Measurements from ENCODE around the gene CELF5.
"Not testable (repeated sequence)": the region's sequence is repeated elsewhere in the genome, so short reads cannot be mapped to it uniquely, and the experiment has no call there.

The CELF5 gene

DNA sequence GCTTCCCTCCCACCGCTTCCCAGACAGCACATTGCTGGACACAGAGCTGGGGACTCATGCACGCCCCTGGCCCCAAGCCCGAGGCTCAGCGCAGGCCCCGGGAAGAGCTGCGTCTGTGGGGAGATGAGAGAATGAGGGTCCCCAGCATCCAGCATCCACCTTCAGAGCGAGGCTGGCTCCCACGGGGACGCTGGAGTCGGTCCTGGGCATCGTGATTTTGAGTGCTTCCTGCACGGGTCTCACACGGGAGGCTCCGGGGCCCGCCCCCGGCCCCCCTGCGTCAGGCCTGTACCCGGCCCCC is 34.0 kb upstream of the CELF5 start:
- DNase-seq (ENCODE audit: low read depth), result no peak

DNA sequence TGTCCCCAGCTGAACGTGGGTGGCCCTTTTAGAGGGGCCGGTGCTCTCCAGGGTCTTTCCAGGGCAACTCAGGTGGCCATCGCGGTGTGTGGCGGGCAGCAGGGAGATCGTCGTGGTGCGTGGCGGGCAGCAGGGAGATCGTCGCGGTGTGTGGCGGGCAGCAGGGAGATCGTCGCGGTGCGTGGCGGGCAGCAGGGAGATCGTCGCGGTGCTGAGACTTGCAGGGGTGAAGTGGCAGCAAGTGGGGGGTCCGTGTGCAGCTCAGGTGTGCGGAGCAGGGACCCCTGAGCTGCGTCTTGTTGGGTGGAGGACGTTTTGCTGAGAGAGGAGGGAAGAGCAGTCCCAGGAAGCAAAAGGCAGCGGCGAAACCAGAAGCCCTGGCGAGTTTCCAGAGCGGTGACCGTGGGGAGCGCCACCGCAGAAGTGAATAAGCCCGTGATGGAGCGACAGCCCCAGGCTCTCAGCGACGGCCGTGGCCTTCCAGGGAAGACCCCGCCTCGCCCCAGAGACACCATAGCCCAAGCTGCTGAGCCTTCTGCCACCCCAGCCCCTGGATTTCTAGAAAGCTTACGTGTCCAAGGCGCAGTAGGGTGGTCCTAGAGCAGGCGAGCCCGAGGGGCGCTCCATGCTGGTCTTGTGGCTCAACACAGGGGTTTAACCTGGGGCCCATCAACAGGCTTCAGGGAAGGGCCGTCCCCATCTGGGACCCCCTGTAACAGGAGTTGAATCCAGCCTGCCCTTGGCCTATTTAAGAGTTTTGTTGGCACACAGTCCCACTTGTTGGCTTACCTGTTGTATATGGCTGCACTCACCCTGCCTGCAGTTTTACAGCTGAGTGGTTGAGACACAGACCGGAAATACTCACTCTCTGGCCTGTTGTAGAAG is 33.3 kb upstream of the CELF5 start:
- no peak for DNase-seq (ENCODE audit: low read depth)

DNA sequence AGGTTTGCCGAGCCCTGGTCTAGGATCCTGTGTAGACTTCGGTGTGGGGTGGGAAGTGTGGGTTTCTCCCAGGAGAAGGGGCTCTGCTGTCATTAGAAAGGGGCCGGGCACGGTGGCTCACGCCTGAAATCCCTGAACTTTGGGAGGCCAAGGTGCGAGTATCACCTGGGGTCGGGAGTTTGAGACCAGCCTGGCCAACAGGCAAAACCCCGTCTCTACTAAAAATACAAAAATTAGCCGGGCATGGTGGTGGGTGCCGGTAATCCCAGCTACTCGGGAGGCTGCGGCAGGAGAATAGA is 32.7 kb upstream of the CELF5 start:
- DNase-seq (ENCODE audit: low read depth), result not testable (repeated sequence)

DNA sequence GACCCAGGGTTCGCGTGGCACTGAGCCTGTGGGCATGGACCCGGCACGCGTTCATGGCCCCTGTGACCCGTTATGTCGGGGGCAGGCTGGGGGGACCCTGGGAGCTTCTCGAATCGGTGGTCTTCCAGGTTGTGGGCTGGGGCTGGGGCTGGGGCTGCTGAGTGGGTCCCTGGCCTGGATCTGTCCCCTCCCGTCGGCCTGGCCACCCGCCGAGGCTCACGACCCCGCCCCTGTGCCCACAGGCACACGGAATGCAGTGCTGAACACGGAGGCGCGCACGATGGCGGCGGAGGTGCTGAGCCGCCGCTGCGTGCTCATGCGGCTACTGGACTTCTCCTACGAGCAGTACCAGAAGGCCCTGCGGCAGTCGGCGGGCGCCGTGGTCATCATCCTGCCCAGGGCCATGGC is 32.2 kb upstream of the CELF5 start:
- DNase-seq (ENCODE audit: low read depth), result no peak

DNA sequence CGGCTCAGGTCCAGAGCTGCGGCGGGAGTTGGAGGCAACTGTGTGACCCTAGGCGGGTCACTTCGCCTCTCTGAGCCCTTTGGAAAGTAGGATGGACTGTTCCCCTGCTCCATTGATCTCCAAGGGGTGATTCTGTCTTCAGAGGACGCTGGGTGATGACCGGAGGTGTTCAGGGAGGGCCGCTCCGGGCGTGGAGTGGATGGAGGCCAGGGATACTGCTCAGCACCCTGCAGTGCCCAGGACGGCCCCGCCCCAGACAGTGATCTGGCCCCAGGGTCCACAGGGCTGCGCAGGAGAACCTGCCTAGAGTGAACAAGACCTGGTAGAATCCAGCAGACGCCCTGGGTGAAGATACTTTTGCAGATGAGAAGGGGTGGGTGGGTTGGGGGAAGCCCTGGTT is 31.8 kb upstream of the CELF5 start:
- DNase-seq (ENCODE audit: low read depth), result no peak

DNA sequence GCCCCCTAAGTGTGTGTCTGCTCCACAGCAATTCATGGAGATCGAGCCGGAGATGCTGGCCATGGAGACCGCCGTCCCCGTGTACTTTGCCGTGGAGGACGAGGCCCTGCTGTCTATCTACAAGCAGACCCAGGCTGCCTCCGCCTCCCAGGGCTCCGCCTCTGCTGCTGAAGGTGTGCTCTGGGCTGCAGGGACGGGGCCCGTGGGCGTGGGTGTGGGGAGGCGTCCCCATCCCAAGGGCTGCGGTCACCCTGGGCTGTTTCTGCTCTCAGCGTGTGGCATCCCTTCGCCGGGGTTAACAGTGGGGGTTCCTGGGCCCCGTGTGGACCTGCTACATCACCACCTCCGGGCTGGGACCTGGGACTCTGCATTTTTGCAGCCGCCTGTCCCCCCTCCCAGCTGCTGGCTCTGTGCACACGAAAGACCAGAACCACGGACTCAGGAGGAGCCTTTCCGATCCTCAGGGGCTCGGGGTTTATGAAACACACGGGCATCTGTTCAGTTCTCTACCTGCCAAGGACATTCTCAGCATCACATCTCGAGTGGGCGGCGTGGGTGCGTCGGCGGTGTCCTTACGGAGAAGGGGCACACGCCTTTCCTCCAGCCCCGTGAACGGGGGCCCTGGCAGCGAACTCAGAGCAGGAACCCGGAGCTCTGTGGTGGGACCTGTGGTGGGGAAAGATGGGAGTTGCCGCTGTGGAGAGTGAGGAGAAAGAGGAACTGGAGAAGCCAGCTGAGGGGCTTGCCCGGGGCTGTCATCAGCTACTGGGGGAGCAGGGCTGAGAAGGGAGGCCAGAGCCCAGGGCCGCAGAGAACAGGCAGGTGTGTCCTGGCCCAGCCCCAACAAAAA is 31.0 kb upstream of the CELF5 start:
- DNase-seq (ENCODE audit: low read depth), result no peak

DNA sequence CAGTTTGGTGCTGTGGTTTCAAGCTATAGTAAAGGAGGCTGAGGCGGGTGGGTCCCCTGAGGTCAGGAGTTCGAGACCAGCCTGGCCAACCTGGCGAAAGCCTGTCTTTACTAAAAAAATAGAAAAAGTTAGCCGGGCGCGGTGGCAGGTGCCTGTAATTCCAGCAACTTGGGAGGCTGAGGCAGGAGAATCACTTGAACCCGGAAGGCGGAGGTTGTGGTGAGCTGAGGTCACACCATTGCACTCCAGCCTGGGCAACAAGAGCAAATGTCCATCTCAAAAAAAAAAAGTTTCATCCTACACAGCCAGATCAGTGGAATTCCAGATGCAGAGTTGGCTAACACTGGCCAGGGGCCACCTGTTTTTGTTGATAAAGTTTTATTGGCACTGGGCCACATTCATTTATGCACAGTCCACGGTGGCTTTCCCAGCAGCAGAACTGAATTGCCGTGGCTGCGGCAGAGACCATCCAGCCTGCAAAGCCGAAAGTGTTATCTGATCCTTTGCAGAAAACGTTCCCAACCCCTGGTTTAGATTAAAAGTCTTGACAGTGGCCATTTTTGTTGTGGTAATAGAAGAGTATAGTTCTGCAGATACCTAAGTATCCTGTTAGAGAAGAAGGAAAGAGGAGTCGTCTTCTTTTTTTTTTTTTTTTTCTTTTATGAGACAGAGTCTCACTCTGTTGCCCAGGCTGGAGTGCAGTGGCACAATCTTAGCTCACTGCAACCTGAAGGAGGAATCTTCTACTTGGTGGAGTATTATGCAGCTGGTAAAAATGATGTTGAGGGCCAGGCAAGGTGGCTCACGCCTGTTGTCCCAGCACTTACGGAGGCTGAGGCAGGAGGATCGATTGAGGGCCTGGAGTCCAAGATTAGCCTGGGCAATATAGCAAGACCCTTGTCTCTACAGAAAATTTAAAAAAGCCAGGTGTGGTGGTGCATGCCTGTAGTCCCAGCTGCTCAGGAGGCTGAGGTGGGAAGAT is 30.1 kb upstream of the CELF5 start:
- no peak for DNase-seq (ENCODE audit: low read depth)

DNA sequence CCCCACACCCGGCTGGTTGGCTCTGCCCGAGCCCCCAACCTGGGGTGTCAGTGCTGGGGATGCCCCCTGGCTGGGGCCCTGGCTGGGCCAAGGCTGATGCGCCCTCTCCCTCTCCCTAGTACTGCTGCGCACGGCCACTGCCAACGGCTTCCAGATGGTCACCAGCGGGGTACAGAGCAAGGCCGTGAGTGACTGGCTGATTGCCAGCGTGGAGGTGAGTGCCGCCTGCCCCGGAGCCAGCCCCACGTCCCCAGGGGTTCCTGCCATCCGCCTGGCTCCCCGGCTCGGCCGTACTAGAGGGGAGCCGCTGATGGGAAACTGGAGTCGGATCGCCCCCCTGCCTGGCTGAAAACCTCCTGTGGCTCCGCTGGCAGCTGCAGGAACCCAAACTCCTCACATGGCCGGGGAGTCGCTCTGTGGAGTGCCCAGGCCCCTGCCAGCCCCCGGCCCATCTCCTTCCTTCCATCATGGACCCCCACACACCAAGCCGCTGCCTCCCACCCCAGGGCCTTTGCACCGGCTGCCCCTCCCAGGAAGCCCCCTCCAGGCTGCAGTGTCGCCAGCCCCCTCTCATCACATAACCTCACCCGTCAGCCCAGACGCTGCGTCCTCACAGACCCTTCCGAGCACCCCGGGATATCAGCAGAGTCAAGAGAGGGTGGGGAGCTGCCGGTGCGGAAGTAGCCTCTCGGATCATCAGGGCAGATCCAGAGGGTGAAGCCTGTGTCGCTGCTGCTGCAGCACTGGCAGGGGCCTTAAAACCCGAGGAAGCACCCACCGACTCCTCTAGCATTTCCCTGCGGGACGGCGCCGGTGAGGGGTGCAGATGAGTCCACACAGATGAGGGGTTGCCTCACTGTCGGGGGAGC is 28.2 kb upstream of the CELF5 start:
- no peak for DNase-seq (ENCODE audit: low read depth)

DNA sequence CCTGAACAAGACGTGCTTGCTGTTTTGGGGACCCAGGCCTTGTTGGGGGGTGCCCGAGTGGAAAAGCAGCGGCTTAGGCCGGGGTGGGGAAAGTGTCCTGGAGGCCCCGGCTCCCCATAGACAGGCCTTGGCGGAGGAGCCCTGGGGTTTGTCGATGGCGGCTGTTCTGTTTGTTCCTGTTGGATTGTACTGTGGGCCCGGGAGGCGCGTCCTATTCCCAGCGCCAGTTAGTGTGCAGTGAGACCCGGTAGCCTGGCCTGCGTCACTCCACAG is 27.6 kb upstream of the CELF5 start:
- DNase-seq (ENCODE audit: low read depth), result no peak

DNA sequence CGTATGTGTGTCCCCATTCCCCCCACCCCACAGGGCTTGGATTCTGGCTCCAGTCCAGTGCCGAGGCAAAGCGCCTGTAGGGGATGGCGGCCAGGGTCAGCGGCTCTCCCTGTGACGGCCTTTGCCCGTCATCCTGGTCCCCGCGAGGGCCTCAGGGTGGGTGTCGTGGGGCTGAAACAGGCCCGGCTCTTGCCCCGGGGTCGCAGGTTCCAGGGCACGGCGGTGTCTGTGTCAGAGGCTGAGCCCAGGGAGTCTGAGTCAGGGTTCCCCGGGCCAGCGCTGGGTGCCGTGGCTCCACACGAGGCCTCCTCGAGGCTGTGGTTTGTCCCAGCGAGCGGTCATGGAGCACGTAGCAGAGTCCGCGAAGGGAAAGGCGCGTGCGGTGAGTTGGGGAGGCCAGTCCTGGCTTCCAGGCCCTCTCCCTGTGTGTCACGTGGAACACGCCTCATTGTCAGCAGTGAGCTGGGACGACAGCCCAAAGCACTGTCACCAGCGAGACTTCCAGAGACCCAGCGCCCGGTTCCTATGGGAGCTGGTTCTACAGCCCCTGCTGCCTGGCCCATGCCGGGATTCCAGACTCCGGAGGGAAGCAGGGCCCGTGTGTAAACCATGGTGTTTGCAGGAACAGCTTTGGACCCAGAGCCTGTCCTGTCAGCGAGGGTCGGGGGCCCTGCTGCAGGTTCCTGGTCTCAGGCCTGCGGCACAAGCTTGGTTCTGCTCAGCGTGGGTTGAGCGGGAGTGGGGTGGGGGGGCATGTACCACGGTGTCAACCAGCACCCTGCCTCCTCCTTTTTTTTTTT is 25.4 kb upstream of the CELF5 start:
- DNase-seq (ENCODE audit: low read depth), result no peak

DNA sequence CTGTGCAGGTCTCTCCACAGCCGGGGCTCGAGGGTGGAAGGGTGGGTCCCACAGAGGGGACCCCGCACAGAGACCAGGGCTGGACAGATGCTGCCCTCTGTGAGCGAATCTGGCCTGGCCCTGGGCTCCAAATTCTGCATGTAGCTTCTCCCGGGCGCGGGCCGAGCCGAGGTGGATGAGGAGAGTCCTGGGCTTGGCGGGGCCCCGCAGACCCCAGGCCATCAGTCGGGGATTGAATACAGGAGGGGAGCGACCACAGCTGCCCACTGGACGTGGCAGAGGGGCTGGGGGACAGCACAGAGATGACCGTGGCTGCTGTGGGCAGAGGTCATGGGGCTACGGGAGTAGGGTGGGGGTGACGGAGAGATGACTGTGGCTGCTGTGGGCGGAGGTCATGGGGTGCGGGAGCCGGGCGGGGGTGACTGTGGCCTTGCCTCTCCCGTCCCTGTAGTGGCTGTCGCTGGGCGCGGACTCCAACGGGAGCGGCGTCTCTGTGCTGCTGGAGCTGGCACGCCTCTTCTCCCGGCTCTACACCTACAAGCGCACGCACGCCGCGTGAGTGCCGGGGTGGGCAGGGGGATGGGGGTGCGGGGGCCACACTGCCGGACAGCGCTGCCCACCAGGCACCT is 23.3 kb upstream of the CELF5 start:
- no peak for DNase-seq (ENCODE audit: low read depth)

DNA sequence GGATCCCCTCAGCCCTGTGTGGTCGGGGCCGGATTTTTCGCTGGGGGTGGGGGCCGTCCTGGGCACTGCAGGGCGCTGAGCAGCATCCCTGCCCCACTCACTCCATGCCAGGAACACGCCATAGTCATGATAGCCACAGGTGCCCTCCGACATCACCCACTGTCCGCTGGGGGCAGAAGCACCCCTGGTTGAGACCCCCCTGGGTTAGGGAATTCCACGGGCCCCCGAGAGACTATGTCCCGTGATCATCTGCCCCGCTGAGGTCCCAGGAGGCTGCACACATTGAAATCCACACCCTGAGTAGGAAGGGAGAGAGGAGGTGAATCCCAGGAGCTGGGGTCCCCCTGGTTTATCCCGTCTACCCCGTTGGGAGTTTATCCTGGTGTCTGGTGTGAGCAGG is 22.6 kb upstream of the CELF5 start:
- DNase-seq (ENCODE audit: low read depth), result no peak

DNA sequence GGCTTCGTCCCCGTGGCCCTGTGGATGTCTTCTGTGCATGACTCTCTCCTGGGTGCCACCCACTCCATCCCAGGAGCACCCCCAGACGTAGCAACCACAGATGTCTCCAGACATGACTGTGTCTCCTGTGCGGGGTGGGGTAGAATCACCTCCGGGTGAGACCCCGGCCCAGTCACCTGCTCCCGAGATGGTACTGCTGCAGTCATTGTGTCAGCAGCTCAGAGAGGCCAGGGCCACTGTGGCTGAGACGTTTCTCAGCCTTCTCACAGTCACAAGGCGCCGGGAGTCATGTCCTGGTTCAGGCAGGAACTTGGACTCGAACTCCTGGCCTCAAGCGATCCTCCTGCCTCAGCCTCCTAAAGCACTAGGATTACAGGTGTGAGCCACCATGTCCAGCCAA is 22.1 kb upstream of the CELF5 start:
- no peak for DNase-seq (ENCODE audit: low read depth)

DNA sequence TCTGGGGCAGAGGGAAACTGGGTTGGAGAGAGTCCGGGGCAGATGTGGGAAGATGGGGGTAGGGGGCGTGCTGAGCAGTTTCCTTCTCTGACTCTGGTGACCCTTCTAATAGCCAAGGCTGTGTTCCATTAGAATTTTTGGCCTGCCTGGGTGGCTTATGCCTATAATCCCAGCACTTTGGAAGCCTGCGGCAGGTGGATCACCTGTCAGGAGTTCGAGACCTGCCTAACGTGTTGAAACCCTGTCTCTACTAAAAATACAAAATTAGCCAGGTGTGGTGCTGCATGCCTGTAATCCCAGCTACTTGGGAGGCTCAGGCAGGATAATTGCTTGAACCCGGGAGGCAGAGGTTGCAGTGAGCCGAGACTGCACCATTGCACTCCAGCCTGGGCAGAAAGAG is 21.6 kb upstream of the CELF5 start:
- not testable (repeated sequence) for DNase-seq (ENCODE audit: low read depth)

DNA sequence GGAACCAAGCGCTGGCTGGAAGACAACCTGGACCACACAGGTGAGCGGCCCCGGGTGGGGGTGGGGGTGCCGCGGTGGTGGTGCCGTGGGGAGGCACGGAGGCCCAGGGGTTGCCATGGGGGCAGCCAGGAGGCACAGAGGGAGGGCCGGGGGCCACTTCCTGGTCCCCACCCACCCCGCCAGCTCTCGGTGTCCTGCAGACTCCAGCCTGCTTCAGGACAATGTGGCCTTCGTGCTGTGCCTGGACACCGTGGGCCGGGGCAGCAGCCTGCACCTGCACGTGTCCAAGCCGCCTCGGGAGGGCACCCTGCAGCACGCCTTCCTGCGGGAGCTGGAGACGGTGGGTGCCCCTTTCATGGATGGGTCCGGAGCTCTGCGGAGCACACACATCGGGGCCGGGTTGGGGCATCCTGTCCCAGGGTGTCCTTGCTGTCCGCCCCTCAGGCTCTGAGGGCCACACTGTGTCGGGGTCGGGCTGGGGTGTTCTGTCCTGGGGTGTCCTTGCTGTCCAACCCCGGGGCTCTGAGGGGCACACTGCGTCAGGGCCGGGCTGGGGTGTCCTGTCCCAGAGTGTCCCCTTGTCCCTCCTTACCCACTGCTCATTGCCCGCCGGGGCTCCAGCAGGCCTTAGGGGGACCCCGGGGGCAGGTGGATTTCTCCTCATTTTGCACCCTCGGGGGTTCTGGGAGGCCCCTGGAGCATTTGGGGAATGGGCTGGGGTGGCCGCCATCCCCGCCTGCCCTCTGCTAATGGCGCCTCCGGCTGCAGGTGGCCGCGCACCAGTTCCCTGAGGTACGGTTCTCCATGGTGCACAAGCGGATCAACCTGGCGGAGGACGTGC is 20.4 kb upstream of the CELF5 start:
- no peak for DNase-seq (ENCODE audit: low read depth)

DNA sequence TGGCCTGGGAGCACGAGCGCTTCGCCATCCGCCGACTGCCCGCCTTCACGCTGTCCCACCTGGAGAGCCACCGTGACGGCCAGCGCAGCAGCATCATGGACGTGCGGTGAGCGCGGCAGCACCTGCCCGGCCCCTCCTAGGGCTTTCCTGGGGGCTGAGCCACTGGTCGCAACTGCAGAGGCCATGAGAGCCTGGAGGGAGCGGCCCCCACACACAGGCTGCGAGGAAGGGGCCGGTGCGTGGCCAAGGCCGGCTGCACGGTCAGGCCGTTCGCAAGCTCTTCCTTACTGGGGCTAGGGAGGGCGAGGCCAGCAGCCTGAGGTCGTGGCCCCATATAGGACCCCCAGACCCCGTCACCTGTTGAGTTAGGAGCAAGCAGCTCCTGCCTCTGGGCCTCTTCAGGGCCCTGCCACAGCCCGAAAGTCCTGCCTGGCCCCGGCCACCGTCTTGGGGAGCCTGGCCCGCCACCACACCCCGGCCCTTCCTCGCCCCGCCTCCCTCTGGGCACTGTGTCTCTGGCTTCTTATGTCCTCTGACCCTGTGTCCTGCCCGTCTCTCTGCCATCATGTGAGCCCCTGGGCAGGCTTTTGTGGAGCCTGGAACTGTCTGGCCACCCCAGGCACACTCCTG is 19.7 kb upstream of the CELF5 start:
- no peak for DNase-seq (ENCODE audit: low read depth)

DNA sequence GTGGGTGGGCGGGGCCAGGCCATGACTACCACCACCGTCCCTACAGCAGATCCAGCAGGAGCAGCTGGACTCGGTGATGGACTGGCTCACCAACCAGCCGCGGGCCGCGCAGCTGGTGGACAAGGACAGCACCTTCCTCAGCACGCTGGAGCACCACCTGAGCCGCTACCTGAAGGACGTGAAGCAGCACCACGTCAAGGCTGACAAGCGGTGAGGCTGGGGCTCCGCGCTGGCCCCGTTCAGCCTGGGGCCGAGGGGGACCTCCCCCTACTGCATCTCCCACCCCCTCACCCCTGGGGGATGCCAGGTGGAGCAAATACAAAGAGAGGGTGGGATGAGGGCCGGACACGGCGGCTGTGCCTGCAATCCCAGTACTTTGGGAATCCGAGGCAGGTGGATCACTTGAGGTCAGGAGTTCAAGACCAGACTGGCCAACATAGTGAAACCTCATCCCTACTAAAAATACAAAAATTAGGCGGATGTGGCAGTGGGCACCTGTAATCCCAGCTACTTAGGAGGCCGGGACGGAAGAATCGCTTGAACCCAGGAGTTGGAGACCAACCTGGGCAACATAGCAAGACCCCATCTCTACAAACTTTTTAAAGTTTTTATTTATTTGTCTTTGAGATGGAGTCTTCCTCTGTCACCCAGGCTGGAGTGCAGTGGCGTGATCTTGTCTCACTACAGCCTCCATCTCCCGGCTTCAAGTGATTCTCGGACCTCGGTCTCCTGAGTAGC is 18.1 kb upstream of the CELF5 start:
- no peak for DNase-seq (ENCODE audit: low read depth)
